ENCODE data around the gene QPCT. TPM values are rescaled to one million over a fixed set of nuclear protein-coding genes. Genes with fewer than 3 reads are reported as not detected.

The QPCT gene
- polyA plus RNA-seq, 6 donors from 2014 or later, result 0.14 to 1.8 (median 1.1) TPM

GRCh38 chr2:37318401-37318800, 26.0 kb upstream of the QPCT start:
- no peaks in the 10 kb centered on the region for H3K27me3 Mint-ChIP-seq
- ATAC-seq (ENCODE audit: low read depth in 2 of 2) (peak; percentile 57 to 65), DNase-seq (no peak)
- H3K27ac Mint-ChIP-seq, result peak overlapping the region in 4 of 6 donors; percentile 2 to 78 (median 49)
- H3K9me3 Mint-ChIP-seq, result no peaks in the 10 kb centered on the region
- H3K4me3 Mint-ChIP-seq, result peak overlapping the region in 4 of 8 donors; percentile 7 to 65 (median 40)
- peaks cover 52 to 86% (median 69%) of the 10 kb centered on the region in 3 donors for H3K4me1 Mint-ChIP-seq
- H3K36me3 Mint-ChIP-seq, result no peaks in the 10 kb centered on the region

- H3K27ac Mint-ChIP-seq, result peak overlapping the region in 4 of 6 donors; percentile 10 to 63 (median 38)
- peaks cover 44 to 82% (median 60%) of the 10 kb centered on the region in 3 donors for H3K4me1 Mint-ChIP-seq
- H3K9me3 Mint-ChIP-seq, result no peaks in the 10 kb centered on the region
- no peaks in the 10 kb centered on the region for H3K27me3 Mint-ChIP-seq
- H3K4me3 Mint-ChIP-seq, result no peak overlapping the region
- no peak for ATAC-seq (ENCODE audit: low read depth in 2 of 2)
- DNase-seq, result no peak
- H3K36me3 Mint-ChIP-seq, result peaks cover 0 to 6% of the 10 kb centered on the region in 2 donors
Observed at GRCh38 chr2:37319754-37320609, 24.4 kb upstream of the QPCT start.

- H3K36me3 Mint-ChIP-seq, result peaks cover 0 to 6% of the 10 kb centered on the region in 2 donors
- peak overlapping the region in 6 of 8 donors; percentile 9 to 80 (median 50) for H3K4me3 Mint-ChIP-seq
- H3K4me1 Mint-ChIP-seq, result peaks cover 51 to 75% (median 59%) of the 10 kb centered on the region in 3 donors
- ATAC-seq (ENCODE audit: low read depth in 2 of 2), result no peak
- peak overlapping the region in 4 of 6 donors; percentile 7 to 60 (median 24) for H3K27ac Mint-ChIP-seq
- H3K27me3 Mint-ChIP-seq, result no peaks in the 10 kb centered on the region
- H3K9me3 Mint-ChIP-seq, result no peaks in the 10 kb centered on the region
- no peak for DNase-seq
Observed at GRCh38 chr2:37321029-37321682, 23.3 kb upstream of the QPCT start.

GRCh38 chr2:37322368-37322767, 22.1 kb upstream of the QPCT start:
- DNase-seq (no peak), ATAC-seq (ENCODE audit: low read depth in 2 of 2) (no peak)
- Mint-ChIP-seq H3K4me1 (peaks cover 51 to 71% (median 52%) of the 10 kb centered on the region in 3 donors), H3K27ac (peak overlapping the region in 2 of 6 donors; percentile 21 to 29), H3K4me3 (peak overlapping the region in 5 of 8 donors; percentile 44 to 99 (median 80)), H3K36me3 (peaks cover 0 to 6% of the 10 kb centered on the region in 2 donors), H3K27me3 (no peaks in the 10 kb centered on the region), H3K9me3 (no peaks in the 10 kb centered on the region)

GRCh38 chr2:37323176-37323780, 21.2 kb upstream of the QPCT start:
- Mint-ChIP-seq H3K27ac (peak overlapping the region; percentile 94 to 100 (median 98)), H3K4me3 (peak overlapping the region; percentile 92 to 99 (median 98)), H3K4me1 (peaks cover 42 to 63% (median 44%) of the 10 kb centered on the region in 3 donors), H3K27me3 (peaks cover 0 to under 1% (median 0%) of the 10 kb centered on the region in 3 donors), H3K36me3 (peaks cover 0 to 6% of the 10 kb centered on the region in 2 donors), H3K9me3 (no peaks in the 10 kb centered on the region)
- ATAC-seq (ENCODE audit: low read depth in 2 of 2) (no peak), DNase-seq (no peak)

- peaks cover 0 to 5% (median 0%) of the 10 kb centered on the region in 3 donors for H3K27me3 Mint-ChIP-seq
- H3K4me1 Mint-ChIP-seq, result peaks cover 36 to 56% (median 37%) of the 10 kb centered on the region in 3 donors
- H3K9me3 Mint-ChIP-seq, result no peaks in the 10 kb centered on the region
- H3K4me3 Mint-ChIP-seq, result peak overlapping the region; percentile 92 to 99 (median 98)
- peak overlapping the region; percentile 94 to 100 (median 98) for H3K27ac Mint-ChIP-seq
- H3K36me3 Mint-ChIP-seq, result peaks cover 0 to 6% of the 10 kb centered on the region in 2 donors
- ATAC-seq (ENCODE audit: low read depth in 2 of 2) (peak; percentile 24 to 25), DNase-seq (peak; percentile 48)
Observed at GRCh38 chr2:37323781-37324535, 20.5 kb upstream of the QPCT start.

DNA sequence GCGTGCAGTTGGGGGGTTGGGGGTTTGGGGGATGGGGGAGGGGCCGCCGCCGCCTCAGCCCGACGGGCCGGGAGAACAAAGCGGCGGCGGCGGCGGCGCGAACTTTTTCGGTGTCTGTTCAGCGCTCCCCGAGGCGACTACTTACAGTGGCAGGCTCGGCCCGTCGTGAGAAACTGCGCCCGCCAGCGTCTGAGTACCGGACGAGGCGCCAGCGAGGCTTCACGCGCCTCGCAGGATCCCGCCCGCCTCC, 20.0 kb upstream of the QPCT start:
- peak overlapping the region in 3 of 6 donors; percentile 59 to 96 (median 72) for H3K27ac Mint-ChIP-seq
- peaks cover 0 to 6% of the 10 kb centered on the region in 2 donors for H3K36me3 Mint-ChIP-seq
- peaks cover 35 to 51% (median 35%) of the 10 kb centered on the region in 3 donors for H3K4me1 Mint-ChIP-seq
- H3K4me3 Mint-ChIP-seq, result peak overlapping the region; percentile 62 to 98 (median 84)
- ATAC-seq (ENCODE audit: low read depth in 2 of 2) (peak; percentile 76 to 78), DNase-seq (no peak)
- no peaks in the 10 kb centered on the region for H3K9me3 Mint-ChIP-seq
- H3K27me3 Mint-ChIP-seq, result peaks cover 0 to 5% (median 0%) of the 10 kb centered on the region in 3 donors

GRCh38 chr2:37324786-37325624, 19.4 kb upstream of the QPCT start, which contains the start of gene PRKD3:
PRKD3 (minus strand) TSS chr2:37324833; CDS start chr2:37316524, 8,309 bp downstream.
- Mint-ChIP-seq H3K9me3 (no peaks in the 10 kb centered on the region), H3K4me1 (peaks cover 29 to 45% (median 30%) of the 10 kb centered on the region in 3 donors), H3K27me3 (peaks cover 0 to 5% (median 0%) of the 10 kb centered on the region in 3 donors), H3K27ac (peak within 1 kb of the TSS; percentile 94 to 100 (median 98)), H3K4me3 (peak within 1 kb of the TSS; percentile 93 to 99 (median 98)), H3K36me3 (peaks cover 0 to 6% of the 10 kb centered on the region in 2 donors)
- ATAC-seq (ENCODE audit: low read depth in 2 of 2) (peak; percentile 50 to 58), DNase-seq (peak; percentile 77)

DNA sequence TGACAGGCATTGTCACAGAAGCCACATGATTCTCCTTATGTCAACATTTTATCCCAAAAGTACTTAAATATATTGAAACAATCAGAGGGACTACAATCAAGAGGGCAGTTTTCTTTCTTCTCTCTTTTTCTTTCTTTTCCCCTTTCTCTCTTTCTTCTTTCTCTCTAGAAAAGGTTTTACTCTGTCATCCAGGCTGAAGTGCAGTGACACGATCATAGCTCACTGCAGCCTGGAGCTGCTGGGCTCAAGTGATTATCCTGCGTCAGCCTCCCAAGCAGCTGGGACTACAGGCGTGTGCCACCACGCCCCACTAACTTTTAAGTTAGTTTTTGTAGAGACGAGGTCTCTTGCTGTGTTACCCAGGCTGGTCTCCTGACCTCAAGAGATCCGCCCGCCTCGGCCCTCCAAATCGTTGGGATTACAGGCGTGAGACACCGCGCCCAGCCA, 18.8 kb upstream of the QPCT start:
- H3K4me3 Mint-ChIP-seq, result peak overlapping the region; percentile 79 to 98 (median 94)
- peaks cover 26 to 41% (median 27%) of the 10 kb centered on the region in 3 donors for H3K4me1 Mint-ChIP-seq
- no peaks in the 10 kb centered on the region for H3K9me3 Mint-ChIP-seq
- ATAC-seq (ENCODE audit: low read depth in 2 of 2) (no peak), DNase-seq (no peak)
- H3K27ac Mint-ChIP-seq, result peak overlapping the region; percentile 87 to 96 (median 94)
- peaks cover 0 to 5% (median 0%) of the 10 kb centered on the region in 3 donors for H3K27me3 Mint-ChIP-seq
- peaks cover 0 to 6% of the 10 kb centered on the region in 2 donors for H3K36me3 Mint-ChIP-seq

DNA sequence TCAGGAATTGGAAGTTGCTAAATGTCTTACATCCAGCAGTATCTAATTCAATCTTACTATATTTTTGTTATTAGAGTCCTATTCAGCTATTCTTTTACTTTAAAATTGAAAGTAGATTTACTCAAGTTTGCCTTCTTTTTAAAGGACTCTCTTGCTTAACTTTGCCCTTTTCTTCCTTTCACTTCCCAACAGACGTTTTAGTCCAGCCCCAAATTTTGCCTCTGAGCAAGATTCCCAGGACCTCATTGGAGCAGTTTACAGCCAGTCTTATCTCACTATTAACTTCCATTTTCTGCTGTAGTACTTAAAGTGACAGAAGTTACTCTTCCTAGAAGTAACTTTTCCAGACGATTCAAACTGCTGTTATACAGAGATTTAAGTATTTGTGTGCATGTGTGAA, 18.1 kb upstream of the QPCT start:
- ATAC-seq (ENCODE audit: low read depth in 2 of 2) (no peak), DNase-seq (no peak)
- Mint-ChIP-seq H3K36me3 (peaks cover 0 to 6% of the 10 kb centered on the region in 2 donors), H3K4me3 (peak overlapping the region in 6 of 8 donors; percentile 37 to 98 (median 51)), H3K27ac (peak overlapping the region in 2 of 6 donors; percentile 7 to 72), H3K27me3 (peaks cover 0 to 10% (median 0%) of the 10 kb centered on the region in 3 donors), H3K9me3 (no peaks in the 10 kb centered on the region), H3K4me1 (peaks cover 24 to 34% (median 25%) of the 10 kb centered on the region in 3 donors)

GRCh38 chr2:37326866-37327634, 17.4 kb upstream of the QPCT start:
- peaks cover 19 to 26% (median 20%) of the 10 kb centered on the region in 3 donors for H3K4me1 Mint-ChIP-seq
- peak overlapping the region in 1 of 8 donors; percentile 98 for H3K4me3 Mint-ChIP-seq
- no peak overlapping the region for H3K27ac Mint-ChIP-seq
- ATAC-seq (ENCODE audit: low read depth in 2 of 2) (no peak), DNase-seq (no peak)
- H3K27me3 Mint-ChIP-seq, result peaks cover 0 to 13% (median 0%) of the 10 kb centered on the region in 3 donors
- H3K9me3 Mint-ChIP-seq, result no peaks in the 10 kb centered on the region
- H3K36me3 Mint-ChIP-seq, result peaks cover 0 to 6% of the 10 kb centered on the region in 2 donors

All from naive B cell (primary cell).